Fibroblast of pulmonary artery (primary cell): ENCODE measurements around the gene TRIM29.
"Not testable (repeated sequence)": the region's sequence is repeated elsewhere in the genome, so short reads cannot be mapped to it uniquely, and the experiment has no call there.

Source experiments
- DNase-seq: peaks from one replicate; pipeline ENCODE4 v3.0.0-alpha.2; 2010; ENCODE audit warnings: low read depth
- H3K4me3 ChIP-seq: replicated peaks from 2 replicates; pipeline ENCODE4 v1.5.1; 2011; ENCODE audit warnings: low read depth, mild to moderate bottlenecking, control low read depth, low read length, moderate library complexity
- CTCF ChIP-seq: IDR thresholded peaks from 2 replicates; pipeline ENCODE4 v1.5.1; 2011; ENCODE audit warnings: mild to moderate bottlenecking, control low read depth, low read length, inconsistent platforms; ENCODE audit errors: missing control alignments

Gene TRIM29

GRCh38 chr11:120153221-120153620 lies 15.3 kb upstream of the TRIM29 start:
- no peak for DNase-seq
- TF ChIP-seq CTCF: no peak
- H3K4me3 ChIP-seq: no peak overlapping the region

- TF ChIP-seq CTCF: no peak
- DNase-seq: no peak
- H3K4me3 ChIP-seq: no peak overlapping the region
These were observed 13.6 kb upstream of the TRIM29 start for GRCh38 chr11:120151536-120151935.

- no peak overlapping the region for H3K4me3 ChIP-seq
- DNase-seq: no peak
- TF ChIP-seq CTCF: no peak
These were observed 11.3 kb upstream of the TRIM29 start for GRCh38 chr11:120149246-120149645.

- DNase-seq: no peak
- no peak overlapping the region for H3K4me3 ChIP-seq
- TF ChIP-seq CTCF: no peak
These were observed 10.0 kb upstream of the TRIM29 start for GRCh38 chr11:120147950-120148270.

- TF ChIP-seq CTCF: no peak
- no peak overlapping the region for H3K4me3 ChIP-seq
- no peak for DNase-seq
These were observed 9.4 kb upstream of the TRIM29 start for GRCh38 chr11:120147094-120147949.

- TF ChIP-seq CTCF: no peak
- H3K4me3 ChIP-seq: no peak overlapping the region
- DNase-seq: no peak
These were observed 8.6 kb upstream of the TRIM29 start for GRCh38 chr11:120146413-120147093.

- TF ChIP-seq CTCF: no peak
- DNase-seq: no peak
- no peak overlapping the region for H3K4me3 ChIP-seq
These were observed 6.6 kb upstream of the TRIM29 start for GRCh38 chr11:120144501-120144900.

- not testable (repeated sequence) for DNase-seq, H3K4me3 ChIP-seq
These were observed 5.6 kb upstream of the TRIM29 start for GRCh38 chr11:120143472-120143871.
